ENCODE results near the gene CTNNA3.

CTNNA3 gene

GRCh38 chr10:67308912-67309311 lies 387.1 kb downstream of the CTNNA3 start:
- no peak for DNase-seq

DNA sequence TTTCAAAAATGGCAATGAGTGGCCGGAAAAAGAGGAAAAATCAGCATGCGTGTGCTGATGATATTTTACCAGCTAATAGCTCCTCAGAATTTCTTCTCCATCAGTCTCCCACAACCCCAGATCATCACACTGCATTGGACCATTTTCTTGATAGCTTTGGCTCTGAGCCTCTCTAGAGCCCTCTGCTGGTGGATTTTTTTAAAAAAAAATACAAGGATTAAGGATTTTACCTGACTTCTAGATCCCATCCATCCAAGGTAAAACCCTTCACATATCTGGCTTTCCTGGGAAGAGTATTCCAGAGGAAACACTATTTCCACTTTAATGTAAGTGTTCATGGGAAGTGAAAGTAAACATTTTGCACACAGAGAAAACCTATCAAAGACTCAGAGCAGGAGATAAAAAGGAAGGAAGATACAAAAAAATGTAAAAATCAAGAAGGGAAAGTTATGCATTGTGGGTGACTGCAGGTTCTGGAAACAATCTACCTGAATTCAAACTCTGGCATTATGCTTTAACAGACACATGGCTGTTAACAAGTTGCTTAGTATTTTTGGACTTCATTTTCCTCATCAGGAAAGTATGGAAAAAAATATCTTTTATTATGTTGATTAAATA lies 389.3 kb downstream of the CTNNA3 start:
- peak; percentile 76 for DNase-seq

DNA sequence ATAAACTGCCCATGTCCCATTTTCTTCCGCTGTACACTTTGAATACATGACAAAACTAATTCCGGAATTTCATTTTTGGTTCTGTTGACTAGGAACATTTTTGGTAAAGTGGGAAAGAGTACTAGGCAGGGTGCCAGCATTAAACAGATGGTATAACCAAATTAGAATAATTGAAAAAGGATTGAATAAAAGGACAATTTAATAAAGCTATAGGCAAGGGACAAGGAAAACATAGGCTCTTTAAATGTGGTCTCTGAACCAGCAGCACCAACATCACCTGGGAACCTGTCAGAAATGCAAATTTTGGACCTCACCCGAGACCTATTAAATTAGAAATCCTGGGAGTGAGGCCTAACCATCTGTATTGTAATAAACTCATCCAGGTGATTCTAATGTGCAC lies 393.3 kb downstream of the CTNNA3 start:
- DNase-seq: no peak

DNA sequence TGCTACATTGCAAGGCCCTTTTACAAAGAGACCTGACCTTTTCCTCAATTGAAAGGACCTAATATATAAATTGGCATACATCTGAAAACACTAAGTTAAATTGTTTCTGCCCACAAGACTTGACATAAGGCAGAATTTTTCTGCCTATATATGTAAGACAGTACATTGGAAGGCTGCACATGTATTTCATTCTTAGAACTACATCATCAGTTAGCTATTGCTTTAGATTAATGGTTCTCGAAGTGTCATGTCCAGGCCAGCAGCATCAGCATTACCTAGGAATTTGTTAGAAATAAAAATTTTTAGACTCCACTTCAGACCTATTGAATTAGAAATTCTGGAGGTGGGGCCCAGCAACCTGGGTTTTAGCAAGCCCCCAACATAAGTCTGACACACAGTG lies 396.2 kb downstream of the CTNNA3 start:
- DNase-seq: no peak

GRCh38 chr10:67297637-67298181 lies 398.3 kb downstream of the CTNNA3 start:
- DNase-seq: no peak

GRCh38 chr10:67296926-67297325 lies 399.1 kb downstream of the CTNNA3 start:
- DNase-seq: no peak

- no peak for DNase-seq
These were observed 407.1 kb downstream of the CTNNA3 start for GRCh38 chr10:67288688-67289410.

DNA sequence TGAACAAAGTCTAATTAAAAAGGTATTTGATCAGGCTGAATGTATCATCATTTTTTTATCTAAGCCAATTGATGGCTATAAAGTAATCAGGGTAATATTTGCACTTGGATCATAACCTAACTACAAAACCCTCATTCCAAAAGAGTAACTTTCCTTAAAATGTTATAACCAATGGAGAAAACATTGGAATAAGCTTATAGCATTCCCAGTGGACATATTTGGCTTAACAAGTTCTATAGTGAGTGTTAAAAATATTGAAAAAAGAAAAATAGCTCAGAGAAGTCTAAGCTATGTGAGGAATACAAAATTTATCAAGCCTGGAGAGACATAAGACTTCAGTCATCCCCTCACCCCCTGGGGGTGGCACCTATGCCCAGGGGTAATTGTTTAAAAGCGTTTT lies 411.4 kb downstream of the CTNNA3 start:
- DNase-seq: peak; percentile 2

- DNase-seq: no peak
These were observed 413.1 kb downstream of the CTNNA3 start for GRCh38 chr10:67282871-67283270.

GRCh38 chr10:67280405-67280804 lies 415.6 kb downstream of the CTNNA3 start:
- no peak for DNase-seq

- DNase-seq: no peak
These were observed 418.6 kb downstream of the CTNNA3 start for GRCh38 chr10:67277402-67277801.

DNA sequence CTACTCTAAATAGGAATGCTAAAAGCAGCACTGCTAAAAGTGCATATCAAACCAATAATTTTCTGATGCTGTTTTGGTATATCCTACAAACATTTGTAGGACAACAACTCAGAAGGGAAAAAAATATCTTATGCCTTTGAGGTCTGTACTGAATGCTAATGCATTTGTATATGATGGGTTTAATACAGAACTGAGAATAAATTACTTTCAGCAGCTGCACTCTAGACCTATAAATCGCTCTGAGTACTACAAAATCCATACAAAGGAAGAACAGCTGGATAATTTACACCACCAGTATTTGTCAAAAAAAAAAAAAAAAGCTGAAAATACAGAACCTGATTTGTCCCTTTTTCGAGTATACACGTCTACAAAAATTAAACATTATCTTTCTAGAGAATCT lies 426.2 kb downstream of the CTNNA3 start:
- DNase-seq: no peak

GRCh38 chr10:67268146-67268545 lies 427.8 kb downstream of the CTNNA3 start:
- no peak for DNase-seq

GRCh38 chr10:67262675-67263074 lies 433.3 kb downstream of the CTNNA3 start:
- DNase-seq: no peak

DNA sequence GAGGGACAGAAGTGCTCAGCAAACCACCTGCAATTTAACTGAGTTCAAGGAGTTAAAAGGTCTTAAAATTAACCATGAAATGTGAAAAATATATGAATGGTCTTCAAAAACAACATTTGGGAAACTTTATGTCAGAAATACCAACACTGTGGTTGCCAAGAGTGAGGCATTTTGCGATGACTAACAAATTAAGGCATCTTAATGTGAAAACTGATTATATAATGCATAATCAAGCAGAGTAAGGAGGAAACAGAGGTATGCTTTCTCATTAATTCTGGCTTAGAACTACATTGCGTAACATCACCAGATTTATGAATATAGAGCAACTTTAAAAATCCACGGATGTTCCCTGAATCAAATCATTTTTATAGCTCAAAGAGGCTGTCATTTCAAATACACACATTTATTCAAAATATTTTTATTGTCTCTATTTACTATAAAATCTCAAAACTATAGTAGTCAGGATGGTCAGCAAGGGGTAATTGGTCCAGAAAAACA lies 434.6 kb downstream of the CTNNA3 start:
- DNase-seq: no peak

DNA sequence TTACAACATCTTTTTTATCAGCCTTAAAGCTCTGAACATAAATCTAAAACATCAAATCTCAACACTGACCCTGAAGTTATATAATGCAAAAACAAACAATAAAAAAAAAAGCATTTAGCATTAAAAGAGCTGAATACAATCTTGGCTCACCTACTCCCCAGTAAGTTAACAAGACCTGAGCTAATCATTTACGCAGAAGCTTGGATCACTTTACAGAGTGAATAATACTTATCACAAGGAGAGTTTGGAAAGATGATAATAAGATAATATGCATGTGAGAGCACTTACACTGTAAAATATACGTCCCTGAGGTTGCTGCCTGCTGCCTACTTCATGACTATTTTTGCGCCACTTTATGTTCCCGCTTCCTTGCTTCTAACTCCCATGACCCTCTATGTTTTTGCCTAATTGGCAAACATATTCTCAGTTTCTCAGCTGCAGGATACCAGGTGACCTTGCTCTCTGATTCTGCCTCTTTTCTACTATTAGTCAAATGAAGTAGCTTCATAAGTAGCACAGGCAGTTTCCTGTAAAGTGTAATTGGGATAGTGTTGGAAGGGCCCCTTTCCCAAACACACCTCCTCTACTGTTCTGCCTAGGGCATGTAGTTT lies 436.6 kb downstream of the CTNNA3 start:
- DNase-seq: peak; percentile 45

DNA sequence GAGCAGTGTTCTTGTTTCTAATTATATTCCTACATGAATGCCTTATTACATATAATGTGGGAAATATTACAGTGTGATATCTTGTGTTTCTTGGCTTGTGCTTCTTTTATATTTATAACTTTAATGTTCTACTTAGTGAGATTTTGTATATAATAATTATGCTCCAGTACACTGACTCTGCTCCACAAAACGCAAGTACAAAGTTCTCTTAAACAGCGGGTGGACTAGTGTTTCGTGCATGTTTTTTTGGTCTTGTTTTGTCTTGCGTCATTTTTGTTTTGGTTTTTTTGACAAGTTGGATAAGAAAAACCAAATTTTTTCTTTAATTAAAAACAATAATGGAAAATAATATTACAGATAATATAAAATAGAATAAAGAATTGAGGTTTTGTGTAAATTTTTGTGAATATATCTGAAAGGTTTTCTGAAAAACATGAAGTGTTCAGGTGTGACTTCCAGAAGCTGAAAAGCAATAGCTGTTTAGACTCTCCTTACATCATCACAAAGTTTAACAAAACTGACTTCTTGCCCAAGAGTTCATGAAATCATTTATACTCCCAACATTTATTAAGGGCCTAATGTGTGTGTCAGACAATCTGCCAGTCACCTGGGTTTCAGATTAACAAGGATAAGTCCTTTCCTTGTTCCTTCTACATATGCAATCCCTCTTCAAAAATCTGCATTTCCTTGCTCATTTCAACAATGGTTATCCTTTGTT lies 438.4 kb downstream of the CTNNA3 start:
- DNase-seq: no peak

GRCh38 chr10:67257018-67257417 lies 439.0 kb downstream of the CTNNA3 start:
- peak; percentile 31 for DNase-seq

- no peak for DNase-seq
These were observed 445.3 kb downstream of the CTNNA3 start for GRCh38 chr10:67250686-67251085.

DNA sequence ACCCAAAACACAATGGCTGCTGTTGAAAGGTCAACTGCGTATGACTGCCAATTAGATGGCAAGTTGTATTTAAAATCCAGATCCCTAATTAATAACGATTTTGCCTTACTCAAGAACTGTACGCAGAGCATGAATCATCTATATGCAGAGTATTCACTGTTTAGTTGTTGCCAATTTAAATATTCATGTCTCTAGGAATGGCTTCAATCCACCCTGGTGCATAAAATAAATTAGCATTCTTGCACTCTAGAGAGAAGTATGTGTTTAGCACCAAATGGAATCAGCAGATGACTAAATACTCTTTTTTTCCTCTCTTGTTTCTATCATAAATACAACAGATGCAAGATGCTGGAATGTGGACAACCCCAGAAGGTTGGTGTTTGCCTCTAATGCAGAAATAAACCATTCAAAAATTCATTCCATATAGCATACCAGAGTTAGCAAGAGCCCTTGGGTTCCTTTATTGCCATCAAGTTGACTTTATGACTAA lies 449.9 kb downstream of the CTNNA3 start:
- DNase-seq: no peak

DNA sequence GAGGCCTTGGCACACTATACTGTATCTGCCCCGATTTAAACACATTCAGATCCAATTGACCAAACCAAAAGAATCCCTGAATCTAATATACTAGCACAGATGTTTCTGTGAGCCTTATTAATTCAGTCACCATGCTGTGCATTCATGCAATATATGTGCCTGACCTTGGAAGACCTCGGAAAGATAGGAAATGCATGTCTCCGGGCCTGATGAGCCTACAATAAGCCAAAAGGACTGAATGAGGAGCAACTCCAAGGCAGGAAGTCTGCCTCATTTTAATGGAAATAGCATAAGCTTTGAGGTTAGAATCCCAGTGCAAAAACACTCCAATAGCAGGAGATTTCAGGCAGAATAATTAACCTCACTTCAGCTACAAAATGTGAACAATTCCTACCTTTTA lies 453.5 kb downstream of the CTNNA3 start:
- no peak for DNase-seq

DNA sequence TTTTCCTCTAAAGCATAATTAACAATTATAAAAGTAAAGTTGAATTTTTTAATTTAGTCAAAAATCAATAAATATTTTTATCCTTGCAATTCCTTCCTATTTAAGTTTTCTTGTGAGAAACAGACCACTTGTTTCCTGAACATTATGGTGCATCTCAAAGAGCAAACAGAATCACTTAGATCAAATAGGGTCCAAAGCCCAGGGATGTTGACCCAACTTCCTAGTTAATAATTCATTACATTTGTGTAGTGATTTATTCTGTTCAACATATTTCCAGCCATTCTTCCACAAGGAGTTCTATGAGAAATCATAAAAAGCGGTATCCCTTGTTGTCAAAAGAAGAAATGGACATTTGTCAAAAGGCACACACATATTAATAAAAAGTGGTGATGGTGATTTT lies 454.5 kb downstream of the CTNNA3 start:
- DNase-seq: peak; percentile 16

DNA sequence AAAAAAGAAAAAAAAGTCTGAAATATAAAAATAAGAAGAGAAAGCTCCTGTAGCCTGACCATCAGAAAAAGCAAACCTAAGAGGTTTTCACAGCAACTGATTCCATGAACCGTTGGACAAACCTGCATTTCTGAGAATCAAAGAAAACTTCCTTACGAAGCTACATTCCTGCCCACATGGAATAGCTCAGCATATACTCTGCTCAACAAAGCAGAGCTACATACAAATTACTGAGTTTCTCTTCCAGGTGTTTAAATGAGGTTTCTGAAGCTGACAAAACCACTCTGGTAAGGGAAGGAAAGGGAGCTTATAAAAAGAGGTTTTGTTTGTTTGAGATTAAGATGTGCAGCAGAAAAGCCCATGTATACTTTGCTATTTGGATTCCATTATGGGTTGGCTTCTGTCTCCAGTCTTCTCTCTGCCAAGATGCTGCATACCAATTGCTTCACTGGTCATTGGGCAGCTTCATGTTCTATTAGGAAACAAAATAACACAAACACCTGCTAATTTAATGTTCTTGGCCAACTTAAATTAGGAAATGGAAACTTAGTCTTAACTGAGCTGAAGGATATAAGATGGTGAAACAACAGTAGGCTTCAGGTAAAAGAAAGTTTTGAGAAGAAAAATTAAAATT lies 456.0 kb downstream of the CTNNA3 start:
- DNase-seq: no peak
